ENCODE data around the gene RXFP1.

DNA sequence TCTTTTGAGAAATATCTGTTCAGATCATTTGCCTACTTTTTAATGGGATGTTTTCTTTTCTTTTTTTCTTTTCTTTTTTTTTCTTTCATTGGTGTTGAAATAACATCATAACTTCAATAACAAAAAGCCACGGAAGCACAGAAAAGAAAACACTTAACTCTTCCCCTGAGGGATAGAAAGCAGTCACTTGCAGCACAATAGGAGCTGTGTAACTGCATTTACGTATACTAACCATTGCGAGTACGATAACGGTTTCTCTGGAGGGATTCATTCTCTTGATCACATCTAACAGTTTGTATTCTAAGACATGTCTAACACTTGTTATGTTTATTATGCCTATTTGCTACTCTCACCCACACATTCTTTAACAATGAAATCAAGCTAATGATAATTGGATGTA is 122.7 kb downstream of the RXFP1 start:
- TF ChIP-seq EP300 (IDR thresholded peaks at IDR 0.05), result no peak
- TF ChIP-seq, protein P1, sequence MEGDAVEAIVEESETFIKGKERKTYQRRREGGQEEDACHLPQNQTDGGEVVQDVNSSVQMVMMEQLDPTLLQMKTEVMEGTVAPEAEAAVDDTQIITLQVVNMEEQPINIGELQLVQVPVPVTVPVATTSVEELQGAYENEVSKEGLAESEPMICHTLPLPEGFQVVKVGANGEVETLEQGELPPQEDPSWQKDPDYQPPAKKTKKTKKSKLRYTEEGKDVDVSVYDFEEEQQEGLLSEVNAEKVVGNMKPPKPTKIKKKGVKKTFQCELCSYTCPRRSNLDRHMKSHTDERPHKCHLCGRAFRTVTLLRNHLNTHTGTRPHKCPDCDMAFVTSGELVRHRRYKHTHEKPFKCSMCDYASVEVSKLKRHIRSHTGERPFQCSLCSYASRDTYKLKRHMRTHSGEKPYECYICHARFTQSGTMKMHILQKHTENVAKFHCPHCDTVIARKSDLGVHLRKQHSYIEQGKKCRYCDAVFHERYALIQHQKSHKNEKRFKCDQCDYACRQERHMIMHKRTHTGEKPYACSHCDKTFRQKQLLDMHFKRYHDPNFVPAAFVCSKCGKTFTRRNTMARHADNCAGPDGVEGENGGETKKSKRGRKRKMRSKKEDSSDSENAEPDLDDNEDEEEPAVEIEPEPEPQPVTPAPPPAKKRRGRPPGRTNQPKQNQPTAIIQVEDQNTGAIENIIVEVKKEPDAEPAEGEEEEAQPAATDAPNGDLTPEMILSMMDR (IDR thresholded peaks at IDR 0.05), result no peak
